Measurements from ENCODE around the gene PLP2. TPM values are rescaled to one million over a fixed set of nuclear protein-coding genes. Genes with fewer than 3 reads are reported as not detected.

PLP2 gene
- total and polyA plus RNA-seq, 2 of the 13 experiments (the other 11 are each of a cell fraction or from before 2014, with no cell fraction given) = 0.40 to 3.6 TPM

- no peak for TF ChIP-seq AFF4 (CRISPR knock-in tag; IDR thresholded peaks at IDR 0.05)
- TF ChIP-seq ZNF441 (CRISPR knock-in tag; IDR thresholded peaks at IDR 0.05; ENCODE audit: borderline replicate concordance) = peak; percentile 88; the same call in 1 of the 2 replicates
- peak; percentile 34; the same call in 1 of the 2 replicates for TF ChIP-seq NFYC (CRISPR knock-in tag; IDR thresholded peaks at IDR 0.05)
- TF ChIP-seq ZNF780A (CRISPR knock-in tag; IDR thresholded peaks at IDR 0.05) = no peak; the same call in 1 of the 2 replicates
- 0 out of 2 replicates have a peak, but pooled peaks have one; percentile 54 for TF ChIP-seq NFKBIZ (CRISPR knock-in tag; IDR thresholded peaks at IDR 0.05)
- TF ChIP-seq RXRB (CRISPR knock-in tag; IDR thresholded peaks at IDR 0.05; ENCODE audit: borderline replicate concordance) = no peak
- TF ChIP-seq, protein P1, sequence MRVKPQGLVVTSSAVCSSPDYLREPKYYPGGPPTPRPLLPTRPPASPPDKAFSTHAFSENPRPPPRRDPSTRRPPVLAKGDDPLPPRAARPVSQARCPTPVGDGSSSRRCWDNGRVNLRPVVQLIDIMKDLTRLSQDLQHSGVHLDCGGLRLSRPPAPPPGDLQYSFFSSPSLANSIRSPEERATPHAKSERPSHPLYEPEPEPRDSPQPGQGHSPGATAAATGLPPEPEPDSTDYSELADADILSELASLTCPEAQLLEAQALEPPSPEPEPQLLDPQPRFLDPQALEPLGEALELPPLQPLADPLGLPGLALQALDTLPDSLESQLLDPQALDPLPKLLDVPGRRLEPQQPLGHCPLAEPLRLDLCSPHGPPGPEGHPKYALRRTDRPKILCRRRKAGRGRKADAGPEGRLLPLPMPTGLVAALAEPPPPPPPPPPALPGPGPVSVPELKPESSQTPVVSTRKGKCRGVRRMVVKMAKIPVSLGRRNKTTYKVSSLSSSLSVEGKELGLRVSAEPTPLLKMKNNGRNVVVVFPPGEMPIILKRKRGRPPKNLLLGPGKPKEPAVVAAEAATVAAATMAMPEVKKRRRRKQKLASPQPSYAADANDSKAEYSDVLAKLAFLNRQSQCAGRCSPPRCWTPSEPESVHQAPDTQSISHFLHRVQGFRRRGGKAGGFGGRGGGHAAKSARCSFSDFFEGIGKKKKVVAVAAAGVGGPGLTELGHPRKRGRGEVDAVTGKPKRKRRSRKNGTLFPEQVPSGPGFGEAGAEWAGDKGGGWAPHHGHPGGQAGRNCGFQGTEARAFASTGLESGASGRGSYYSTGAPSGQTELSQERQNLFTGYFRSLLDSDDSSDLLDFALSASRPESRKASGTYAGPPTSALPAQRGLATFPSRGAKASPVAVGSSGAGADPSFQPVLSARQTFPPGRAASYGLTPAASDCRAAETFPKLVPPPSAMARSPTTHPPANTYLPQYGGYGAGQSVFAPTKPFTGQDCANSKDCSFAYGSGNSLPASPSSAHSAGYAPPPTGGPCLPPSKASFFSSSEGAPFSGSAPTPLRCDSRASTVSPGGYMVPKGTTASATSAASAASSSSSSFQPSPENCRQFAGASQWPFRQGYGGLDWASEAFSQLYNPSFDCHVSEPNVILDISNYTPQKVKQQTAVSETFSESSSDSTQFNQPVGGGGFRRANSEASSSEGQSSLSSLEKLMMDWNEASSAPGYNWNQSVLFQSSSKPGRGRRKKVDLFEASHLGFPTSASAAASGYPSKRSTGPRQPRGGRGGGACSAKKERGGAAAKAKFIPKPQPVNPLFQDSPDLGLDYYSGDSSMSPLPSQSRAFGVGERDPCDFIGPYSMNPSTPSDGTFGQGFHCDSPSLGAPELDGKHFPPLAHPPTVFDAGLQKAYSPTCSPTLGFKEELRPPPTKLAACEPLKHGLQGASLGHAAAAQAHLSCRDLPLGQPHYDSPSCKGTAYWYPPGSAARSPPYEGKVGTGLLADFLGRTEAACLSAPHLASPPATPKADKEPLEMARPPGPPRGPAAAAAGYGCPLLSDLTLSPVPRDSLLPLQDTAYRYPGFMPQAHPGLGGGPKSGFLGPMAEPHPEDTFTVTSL (CRISPR knock-in tag; IDR thresholded peaks at IDR 0.05; ENCODE audit: borderline replicate concordance) = no peak
- TF ChIP-seq, protein P2, sequence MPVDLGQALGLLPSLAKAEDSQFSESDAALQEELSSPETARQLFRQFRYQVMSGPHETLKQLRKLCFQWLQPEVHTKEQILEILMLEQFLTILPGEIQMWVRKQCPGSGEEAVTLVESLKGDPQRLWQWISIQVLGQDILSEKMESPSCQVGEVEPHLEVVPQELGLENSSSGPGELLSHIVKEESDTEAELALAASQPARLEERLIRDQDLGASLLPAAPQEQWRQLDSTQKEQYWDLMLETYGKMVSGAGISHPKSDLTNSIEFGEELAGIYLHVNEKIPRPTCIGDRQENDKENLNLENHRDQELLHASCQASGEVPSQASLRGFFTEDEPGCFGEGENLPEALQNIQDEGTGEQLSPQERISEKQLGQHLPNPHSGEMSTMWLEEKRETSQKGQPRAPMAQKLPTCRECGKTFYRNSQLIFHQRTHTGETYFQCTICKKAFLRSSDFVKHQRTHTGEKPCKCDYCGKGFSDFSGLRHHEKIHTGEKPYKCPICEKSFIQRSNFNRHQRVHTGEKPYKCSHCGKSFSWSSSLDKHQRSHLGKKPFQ (CRISPR knock-in tag; IDR thresholded peaks at IDR 0.05; ENCODE audit: insufficient replicate concordance) = peak; percentile 23
- TF ChIP-seq, protein P3, sequence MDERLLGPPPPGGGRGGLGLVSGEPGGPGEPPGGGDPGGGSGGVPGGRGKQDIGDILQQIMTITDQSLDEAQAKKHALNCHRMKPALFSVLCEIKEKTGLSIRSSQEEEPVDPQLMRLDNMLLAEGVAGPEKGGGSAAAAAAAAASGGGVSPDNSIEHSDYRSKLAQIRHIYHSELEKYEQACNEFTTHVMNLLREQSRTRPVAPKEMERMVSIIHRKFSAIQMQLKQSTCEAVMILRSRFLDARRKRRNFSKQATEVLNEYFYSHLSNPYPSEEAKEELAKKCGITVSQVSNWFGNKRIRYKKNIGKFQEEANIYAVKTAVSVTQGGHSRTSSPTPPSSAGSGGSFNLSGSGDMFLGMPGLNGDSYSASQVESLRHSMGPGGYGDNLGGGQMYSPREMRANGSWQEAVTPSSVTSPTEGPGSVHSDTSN (CRISPR knock-in tag; IDR thresholded peaks at IDR 0.05) = no peak
- no peak for TF ChIP-seq ZNF234 (CRISPR knock-in tag; conservative IDR thresholded peaks at IDR 0.05)
- TF ChIP-seq, protein P4, sequence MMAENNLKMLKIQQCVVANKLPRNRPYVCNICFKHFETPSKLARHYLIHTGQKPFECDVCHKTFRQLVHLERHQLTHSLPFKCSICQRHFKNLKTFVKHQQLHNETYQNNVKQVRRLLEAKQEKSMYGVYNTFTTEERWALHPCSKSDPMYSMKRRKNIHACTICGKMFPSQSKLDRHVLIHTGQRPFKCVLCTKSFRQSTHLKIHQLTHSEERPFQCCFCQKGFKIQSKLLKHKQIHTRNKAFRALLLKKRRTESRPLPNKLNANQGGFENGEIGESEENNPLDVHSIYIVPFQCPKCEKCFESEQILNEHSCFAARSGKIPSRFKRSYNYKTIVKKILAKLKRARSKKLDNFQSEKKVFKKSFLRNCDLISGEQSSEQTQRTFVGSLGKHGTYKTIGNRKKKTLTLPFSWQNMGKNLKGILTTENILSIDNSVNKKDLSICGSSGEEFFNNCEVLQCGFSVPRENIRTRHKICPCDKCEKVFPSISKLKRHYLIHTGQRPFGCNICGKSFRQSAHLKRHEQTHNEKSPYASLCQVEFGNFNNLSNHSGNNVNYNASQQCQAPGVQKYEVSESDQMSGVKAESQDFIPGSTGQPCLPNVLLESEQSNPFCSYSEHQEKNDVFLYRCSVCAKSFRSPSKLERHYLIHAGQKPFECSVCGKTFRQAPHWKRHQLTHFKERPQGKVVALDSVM (CRISPR knock-in tag; IDR thresholded peaks at IDR 0.05) = 0 out of 2 replicates have a peak, but pooled peaks have one; percentile 23
- no peak for TF ChIP-seq SIX1 (CRISPR knock-in tag; IDR thresholded peaks at IDR 0.05; ENCODE audit: borderline replicate concordance)
- no peak for TF ChIP-seq ZNF383 (CRISPR knock-in tag; IDR thresholded peaks at IDR 0.05; ENCODE audit: borderline replicate concordance)
Observed at GRCh38 chrX:49199906-49200771, 28.4 kb downstream of the PLP2 start, which contains the start of gene SYP (continued).
